ENCODE measurements around the gene ANKH. TPM values are rescaled to one million over a fixed set of nuclear protein-coding genes. Genes with fewer than 3 reads are reported as not detected.

ANKH gene
- total and polyA plus RNA-seq, 2 donors (not counting 1 experiment from before 2014, with no cell fraction given) = 13.7 to 71.1 TPM

GRCh38 chr5:14787801-14788579 lies 83.6 kb downstream of the ANKH start:
- Histone ChIP-seq H3K36me3 (replicated peaks in 1 of 2; ENCODE audit: control extremely low read depth in 1 of 2, control insufficient read depth in 1 of 2, extremely low read depth in 1 of 2, insufficient read depth in 2 of 2, low read length in 1 of 2) (no peaks in the 10 kb centered on the region), H3K4me3 (ENCODE audit: control extremely low read depth in 1 of 5, extremely low read depth in 1 of 5, insufficient read depth in 1 of 5, low read depth in 2 of 5, low read length in 4 of 5) (no peak overlapping the region), H4K20me1 (ENCODE audit: control insufficient read depth, insufficient read depth, low read length, poor library complexity, severe bottlenecking) (no peaks in the 10 kb centered on the region), H3K9me3 (ENCODE audit: control extremely low read depth in 1 of 3, control insufficient read depth in 2 of 3, insufficient read depth in 1 of 3, low read length in 2 of 3) (no peaks in the 10 kb centered on the region), H2AFZ (ENCODE audit: insufficient read depth, low read depth, low read length, poor library complexity, severe bottlenecking) (no peak overlapping the region), H3K27ac (ENCODE audit: low read length in 2 of 2) (no peak overlapping the region), H3K79me2 (ENCODE audit: control insufficient read depth, insufficient read depth, low read length) (no peaks in the 10 kb centered on the region), H3K4me2 (replicated peaks; ENCODE audit: low read depth, low read length, poor library complexity, severe bottlenecking) (no peak overlapping the region), H3K27me3 (replicated peaks in 1 of 4; ENCODE audit: control extremely low read depth in 1 of 4, control insufficient read depth in 3 of 4, insufficient read depth in 4 of 4, low read length in 3 of 4) (no peaks in the 10 kb centered on the region), H3K4me1 (ENCODE audit: control insufficient read depth in 2 of 2, insufficient read depth in 2 of 2, low read length in 2 of 2) (peaks cover 0 to 3% of the 10 kb centered on the region in 2 donors), H3K9ac (ENCODE audit: low read length) (no peak overlapping the region)
- TF ChIP-seq CTCF (IDR thresholded peaks at IDR 0.05) (no peak), EZH2 (IDR thresholded peaks at IDR 0.05; ENCODE audit: borderline replicate concordance, insufficient read depth, low read depth, low read length, poor library complexity, severe bottlenecking) (no peak)
- H3K27ac Mint-ChIP-seq = no peak overlapping the region
- ATAC-seq (ENCODE audit: low read depth) (no peak), DNase-seq (no peak)
- ChIA-PET POLR2A (no interaction called here), CTCF (interaction anchor here (2.2 kb wide), 1 partner anchor 83 kb away, joined by 7 read pairs; no protein-coding TSS in a partner anchor)
- no peaks in the 10 kb centered on the region for H3K27me3 Mint-ChIP-seq
- H3K4me1 Mint-ChIP-seq = peaks cover 21% of the 10 kb centered on the region
- H3K9me3 Mint-ChIP-seq (ENCODE audit: insufficient read depth) = no peaks in the 10 kb centered on the region
- 100% methylated on average over 1 of the region's 6 CpGs for WGBS (ENCODE audit: insufficient coverage)
- intact Hi-C loops (cut with micrococcal nuclease) = no loop called here
- H3K4me3 Mint-ChIP-seq = no peak overlapping the region

GRCh38 chr5:14783691-14784090 lies 87.9 kb downstream of the ANKH start:
- Mint-ChIP-seq H3K9me3 (ENCODE audit: insufficient read depth) (no peaks in the 10 kb centered on the region), H3K27me3 (no peaks in the 10 kb centered on the region), H3K4me1 (peaks cover 17% of the 10 kb centered on the region), H3K4me3 (no peak overlapping the region), H3K27ac (no peak overlapping the region)
- intact Hi-C loops (cut with micrococcal nuclease) = no loop called here
- DNase-seq (no peak), ATAC-seq (ENCODE audit: low read depth) (no peak)
- H3K27ac ChIP-seq (ENCODE audit: low read length in 2 of 2) = no peak overlapping the region
- no peak overlapping the region for H2AFZ ChIP-seq (ENCODE audit: insufficient read depth, low read depth, low read length, poor library complexity, severe bottlenecking)
- ChIA-PET POLR2A (no interaction called here), CTCF (no interaction called here)
- H3K79me2 ChIP-seq (ENCODE audit: control insufficient read depth, insufficient read depth, low read length) = no peaks in the 10 kb centered on the region
- H4K20me1 ChIP-seq (ENCODE audit: control insufficient read depth, insufficient read depth, low read length, poor library complexity, severe bottlenecking) = no peaks in the 10 kb centered on the region
- H3K4me1 ChIP-seq (ENCODE audit: control insufficient read depth in 2 of 2, insufficient read depth in 2 of 2, low read length in 2 of 2) = no peaks in the 10 kb centered on the region
- H3K36me3 ChIP-seq (replicated peaks in 1 of 2; ENCODE audit: control extremely low read depth in 1 of 2, control insufficient read depth in 1 of 2, extremely low read depth in 1 of 2, insufficient read depth in 2 of 2, low read length in 1 of 2) = no peaks in the 10 kb centered on the region
- TF ChIP-seq CTCF (IDR thresholded peaks at IDR 0.05) (no peak), EZH2 (IDR thresholded peaks at IDR 0.05; ENCODE audit: borderline replicate concordance, insufficient read depth, low read depth, low read length, poor library complexity, severe bottlenecking) (no peak)
- H3K4me2 ChIP-seq (replicated peaks; ENCODE audit: low read depth, low read length, poor library complexity, severe bottlenecking) = no peak overlapping the region
- H3K9me3 ChIP-seq (ENCODE audit: control extremely low read depth in 1 of 3, control insufficient read depth in 2 of 3, insufficient read depth in 1 of 3, low read length in 2 of 3) = no peaks in the 10 kb centered on the region
- WGBS (ENCODE audit: insufficient coverage) = no CpG with 5 or more reads among the region's 4 CpGs
- no peak overlapping the region for H3K9ac ChIP-seq (ENCODE audit: low read length)
- no peaks in the 10 kb centered on the region for H3K27me3 ChIP-seq (replicated peaks in 1 of 4; ENCODE audit: control extremely low read depth in 1 of 4, control insufficient read depth in 3 of 4, insufficient read depth in 4 of 4, low read length in 3 of 4)
- no peak overlapping the region for H3K4me3 ChIP-seq (ENCODE audit: control extremely low read depth in 1 of 5, extremely low read depth in 1 of 5, insufficient read depth in 1 of 5, low read depth in 2 of 5, low read length in 4 of 5)
